Mesodermal cell (in vitro differentiated cells): Measurements from ENCODE around the gene KIF3C.
"Not testable (repeated sequence)": the region's sequence is repeated elsewhere in the genome, so short reads cannot be mapped to it uniquely, and the experiment has no call there.

Experiments used
- H3K27ac ChIP-seq: 2 replicates; pipeline ENCODE4 v1.7.0; 2013; ENCODE audit warnings: mild to moderate bottlenecking, low read depth, low read length, moderate library complexity; ENCODE audit not compliant: severe bottlenecking
- H3K36me3 ChIP-seq: 2 replicates; pipeline ENCODE4 v1.7.1; 2013; ENCODE audit warnings: mild to moderate bottlenecking, low read length, moderate library complexity; ENCODE audit not compliant: control insufficient read depth, insufficient read depth
- H3K4me1 ChIP-seq: one replicate; pipeline ENCODE4 v1.7.1; 2013; ENCODE audit warnings: mild to moderate bottlenecking, low read length; ENCODE audit not compliant: insufficient read depth, control insufficient read depth, poor library complexity, severe bottlenecking
- H3K4me3 ChIP-seq: 2 replicates; pipeline ENCODE4 v1.7.0; 2013; ENCODE audit warnings: low read length, control low read depth, mild to moderate bottlenecking; ENCODE audit not compliant: insufficient read depth, poor library complexity, severe bottlenecking; ENCODE audit errors: extremely low read depth
- H3K9me3 ChIP-seq: 2 replicates; pipeline ENCODE4 v1.7.1; 2013; ENCODE audit warnings: mild to moderate bottlenecking, low read length, moderate library complexity; ENCODE audit not compliant: control insufficient read depth
- WGBS, 2 experiments: methylation state at CpG; one replicate each; pipeline ENCODE4 v1.1.5; 2013; ENCODE audit warnings: missing lambda C conversion rate in 2 of 2; ENCODE audit not compliant: insufficient coverage in 2 of 2; 5-methylcytosine and 5-hydroxymethylcytosine counted together

Gene KIF3C

DNA sequence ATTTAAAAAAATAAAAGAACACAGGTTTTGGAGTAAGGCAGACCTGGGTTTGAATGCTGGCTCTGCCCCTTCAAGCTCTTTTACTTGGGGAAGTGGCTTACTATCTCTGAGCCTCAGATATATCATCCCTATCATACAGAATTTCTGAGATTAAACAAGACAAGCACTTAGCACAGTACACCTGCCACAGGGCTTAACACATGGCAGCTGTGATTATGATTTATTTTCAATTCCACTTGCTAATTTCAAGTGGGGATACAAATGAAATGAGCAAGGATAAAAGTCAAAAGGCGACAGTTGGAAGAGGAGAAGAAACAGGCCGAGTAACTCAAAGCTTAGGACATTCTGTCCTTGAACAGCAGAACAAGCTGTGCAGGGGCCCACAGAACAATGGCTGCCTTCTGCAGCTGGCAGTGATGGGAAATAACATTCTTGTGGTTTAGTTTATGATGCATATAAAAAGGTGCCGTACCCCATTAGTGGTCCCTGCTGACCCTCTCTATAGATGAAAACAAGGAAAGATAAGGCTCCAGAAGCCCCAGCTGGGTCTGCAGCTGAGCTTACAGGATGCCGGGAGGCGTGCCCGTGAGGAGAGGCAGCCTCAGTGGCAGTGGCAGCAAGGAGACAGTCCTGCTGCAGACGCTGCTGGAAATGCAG lies 45.3 kb downstream of the KIF3C start:
- Histone ChIP-seq H3K9me3 (no peaks in the 10 kb centered on the region), H3K4me3 (no peak overlapping the region), H3K27ac (no peak overlapping the region), H3K36me3 (peaks cover 55% of the 10 kb centered on the region), H3K4me1 (no peaks in the 10 kb centered on the region)
- WGBS, 2 experiments, result 85 to 96% methylated on average over 6 to 7 of the region's 7 CpGs

DNA sequence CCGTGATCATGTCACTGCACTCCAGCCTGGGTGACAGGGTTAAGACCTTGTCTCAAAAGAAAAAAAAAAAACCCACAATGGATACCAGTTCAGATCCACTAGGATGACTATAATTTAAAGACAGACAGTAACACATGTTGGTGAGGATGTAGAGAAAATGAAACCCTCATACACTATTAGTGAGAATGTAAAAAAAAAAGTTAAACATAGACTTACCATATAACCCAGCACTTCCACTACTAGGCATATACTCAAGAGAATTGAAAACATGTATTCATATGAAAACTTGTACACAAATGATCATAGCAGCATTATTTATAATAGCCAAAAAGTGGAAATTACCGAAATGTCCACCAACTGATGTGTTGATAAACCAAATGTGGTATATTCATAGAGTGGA lies 48.7 kb downstream of the KIF3C start:
- no peaks in the 10 kb centered on the region for H3K9me3 ChIP-seq

GRCh38 chr2:25929789-25930473 lies 52.4 kb downstream of the KIF3C start:
- Histone ChIP-seq H3K4me1 (no peaks in the 10 kb centered on the region), H3K36me3 (peaks cover 50% of the 10 kb centered on the region), H3K9me3 (no peaks in the 10 kb centered on the region), H3K4me3 (no peak overlapping the region), H3K27ac (no peak overlapping the region)
- 95 to 96% methylated on average over 10 to 13 of the region's 14 CpGs for WGBS, 2 experiments

More for the DNA sequence above, 48.7 kb downstream of the KIF3C start:
- Histone ChIP-seq H3K4me3 (no peak overlapping the region), H3K36me3 (peaks cover 53% of the 10 kb centered on the region), H3K4me1 (no peaks in the 10 kb centered on the region), H3K27ac (no peak overlapping the region)
- WGBS, 2 experiments, result no CpG with 5 or more reads among the region's 2 CpGs

DNA sequence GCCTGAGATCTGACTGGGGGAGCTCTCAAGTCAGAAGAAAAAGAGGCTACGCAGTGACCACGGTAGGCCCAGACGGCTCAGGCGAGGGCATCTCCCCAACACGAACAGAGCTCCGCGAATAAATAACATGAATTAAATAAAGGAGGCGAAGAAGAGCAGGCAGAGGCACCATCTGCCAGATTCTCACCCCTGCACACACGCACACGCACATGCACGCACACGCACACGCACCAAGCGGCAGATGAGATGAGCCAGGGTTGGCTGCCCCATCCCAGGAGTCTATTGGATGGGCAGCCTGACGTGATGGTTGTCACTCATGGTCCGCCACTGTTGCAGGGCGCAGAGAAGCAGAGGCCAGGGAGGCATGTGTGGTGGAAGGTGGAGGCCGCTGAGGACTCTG lies 53.6 kb downstream of the KIF3C start:
- 92 to 97% methylated on average over 17 to 18 of the region's 18 CpGs for WGBS, 2 experiments
- H3K9me3 ChIP-seq, result no peaks in the 10 kb centered on the region
- H3K4me3 ChIP-seq, result no peak overlapping the region
- no peak overlapping the region for H3K27ac ChIP-seq
- peaks cover 40% of the 10 kb centered on the region for H3K36me3 ChIP-seq
- no peaks in the 10 kb centered on the region for H3K4me1 ChIP-seq

- H3K4me1 ChIP-seq, result no peaks in the 10 kb centered on the region
- H3K9me3 ChIP-seq, result no peaks in the 10 kb centered on the region
- H3K27ac ChIP-seq, result no peak overlapping the region
- no peak overlapping the region for H3K4me3 ChIP-seq
- H3K36me3 ChIP-seq, result peaks cover 34% of the 10 kb centered on the region
- 94% methylated on average over 7 to 9 of the region's 18 CpGs for WGBS, 2 experiments
Observed at GRCh38 chr2:25926984-25927756, 55.1 kb downstream of the KIF3C start.

DNA sequence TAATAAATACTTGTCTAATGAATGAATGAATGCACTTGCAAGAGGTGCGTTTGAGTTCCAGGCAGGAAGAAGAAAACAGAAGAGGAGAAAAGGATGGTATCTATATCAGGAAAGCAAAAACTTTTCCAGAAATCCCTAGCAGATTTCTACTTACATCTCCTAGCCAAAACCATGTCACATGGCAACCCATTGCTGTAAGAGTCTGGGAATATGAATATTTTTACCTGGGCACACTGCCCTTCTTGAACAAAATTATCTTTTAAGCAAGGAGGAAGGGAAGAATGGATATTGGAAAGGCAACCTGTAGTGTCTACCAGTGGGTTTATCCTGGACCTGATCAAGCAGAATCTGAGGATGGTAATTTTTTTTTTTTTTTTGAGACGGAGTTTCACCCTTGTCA lies 59.8 kb downstream of the KIF3C start:
- no peak overlapping the region for H3K27ac ChIP-seq
- peaks cover 9% of the 10 kb centered on the region for H3K36me3 ChIP-seq
- H3K9me3 ChIP-seq, result no peaks in the 10 kb centered on the region
- H3K4me1 ChIP-seq, result no peaks in the 10 kb centered on the region
- H3K4me3 ChIP-seq, result no peak overlapping the region
- 80% methylated on average over 1 of the region's 2 CpGs; no CpG with 5 or more reads in 1 of the 2 experiments for WGBS, 2 experiments

GRCh38 chr2:25920786-25921415 lies 61.4 kb downstream of the KIF3C start:
- H3K36me3 ChIP-seq, result no peaks in the 10 kb centered on the region
- H3K9me3 ChIP-seq, result no peaks in the 10 kb centered on the region
- no peak overlapping the region for H3K27ac ChIP-seq
- 74 to 75% methylated on average over 3 to 8 of the region's 12 CpGs for WGBS, 2 experiments
- no peak overlapping the region for H3K4me3 ChIP-seq
- H3K4me1 ChIP-seq, result no peaks in the 10 kb centered on the region

DNA sequence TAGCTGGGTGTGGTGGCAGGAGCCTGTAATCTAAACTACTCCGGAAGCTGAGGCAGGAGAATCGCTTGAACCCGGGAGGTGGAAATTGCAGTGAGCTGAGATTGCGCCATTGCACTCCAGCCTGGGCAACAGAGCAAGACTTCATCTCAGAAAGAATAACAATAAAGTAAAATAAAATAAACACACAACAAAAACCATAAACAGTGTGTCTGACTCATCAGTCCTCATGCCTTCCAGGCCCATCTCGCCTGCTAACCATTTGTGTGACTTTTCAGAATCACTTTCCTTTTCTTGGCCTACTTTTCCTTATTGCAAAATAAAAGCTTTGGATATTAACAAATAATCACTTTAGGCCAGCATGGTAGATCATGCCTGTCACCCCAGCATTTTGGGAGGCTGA lies 62.0 kb downstream of the KIF3C start:
- Histone ChIP-seq H3K27ac (no peak overlapping the region), H3K4me1 (no peaks in the 10 kb centered on the region), H3K4me3 (no peak overlapping the region), H3K9me3 (no peaks in the 10 kb centered on the region), H3K36me3 (no peaks in the 10 kb centered on the region)
- WGBS, 2 experiments, result 98 to 100% methylated on average over 4 to 5 of the region's 5 CpGs

- H3K27ac ChIP-seq, result no peak overlapping the region
- WGBS, 2 experiments, result 92 to 100% methylated on average over 1 to 3 of the region's 3 CpGs
- H3K4me1 ChIP-seq, result peaks cover 8% of the 10 kb centered on the region
- H3K4me3 ChIP-seq, result no peak overlapping the region
- no peaks in the 10 kb centered on the region for H3K9me3 ChIP-seq
- H3K36me3 ChIP-seq, result no peaks in the 10 kb centered on the region
Observed at GRCh38 chr2:25917832-25918231, 64.5 kb downstream of the KIF3C start.

DNA sequence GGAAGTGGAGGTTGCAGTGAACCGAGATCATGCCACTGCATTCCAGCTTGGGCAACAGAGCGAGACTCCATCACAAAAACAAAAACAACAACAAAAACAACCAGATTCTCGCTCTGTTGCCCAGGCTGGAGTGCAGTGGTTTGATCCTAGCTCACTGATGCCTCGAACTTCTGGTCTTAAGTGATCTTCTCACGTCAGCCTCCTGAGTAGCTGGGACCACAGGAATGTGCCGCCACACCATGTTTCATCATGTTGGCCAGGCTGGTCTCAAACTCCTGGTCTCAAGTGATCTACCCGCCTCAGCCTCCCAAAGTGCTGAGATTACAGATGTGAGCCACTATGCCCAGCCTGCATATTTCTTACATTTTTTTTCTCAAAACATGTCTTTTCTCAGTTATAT lies 64.9 kb downstream of the KIF3C start:
- not testable (repeated sequence) for H3K36me3 ChIP-seq, H3K27ac ChIP-seq, H3K9me3 ChIP-seq, H3K4me3 ChIP-seq
- WGBS, 2 experiments, result 95 to 99% methylated on average over 6 of the region's 7 CpGs
- peaks cover 12% of the 10 kb centered on the region for H3K4me1 ChIP-seq
